ENCODE data around the gene LZTS2.

- no peak for TF ChIP-seq CTCF (conservative IDR thresholded peaks at IDR 0.05; ENCODE audit: low read depth, low read length)
- TF ChIP-seq EZH2phosphoT487 (IDR thresholded peaks at IDR 0.05; ENCODE audit: borderline replicate concordance, low read length): no peak
- TF ChIP-seq EZH2 (IDR thresholded peaks at IDR 0.05; ENCODE audit: low read length, unreplicated experiment): no peak
Observed at GRCh38 chr10:100995181-100995580, 4.4 kb upstream of the LZTS2 start.

All from PC-3 (cell line).